ENCODE measurements around the gene BCL2A1.
"Not testable (repeated sequence)": the region's sequence is repeated elsewhere in the genome, so short reads cannot be mapped to it uniquely, and the experiment has no call there.

Gene BCL2A1

GRCh38 chr15:79970624-79971434, at the start of gene BCL2A1:
Gene BCL2A1, minus strand, starts transcription at chr15:79971196. Its CDS starts 77 bp downstream, at chr15:79971119.
- DNase-seq = peak; percentile 6 to 28 (median 14)

- DNase-seq = no peak
These were observed 49.7 kb upstream of the BCL2A1 start for GRCh38 chr15:80020731-80021130.

DNA sequence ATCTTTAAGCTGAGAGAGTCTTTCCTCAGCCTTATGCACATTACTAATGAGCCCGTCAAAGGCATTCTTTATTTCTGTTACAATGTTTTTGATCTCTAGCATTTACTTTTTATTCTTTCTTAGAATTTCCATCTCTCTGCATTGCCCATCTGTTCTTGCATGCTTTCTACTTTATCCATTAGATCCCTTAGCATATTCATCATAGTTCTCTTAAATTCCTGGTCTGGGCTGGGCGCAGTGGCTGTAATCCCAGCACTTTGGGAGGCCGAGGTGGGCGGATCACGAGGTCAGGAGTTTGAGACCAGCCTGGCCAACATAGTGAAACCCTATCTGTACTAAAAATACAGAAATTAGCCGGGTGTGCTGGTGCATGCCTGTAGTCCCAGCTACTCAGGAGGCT, 49.2 kb upstream of the BCL2A1 start:
- not testable (repeated sequence) for DNase-seq

- DNase-seq = no peak
These were observed 48.3 kb upstream of the BCL2A1 start for GRCh38 chr15:80019168-80019745.

GRCh38 chr15:80017139-80017538, 46.1 kb upstream of the BCL2A1 start:
- DNase-seq = not testable (repeated sequence)

- DNase-seq = not testable (repeated sequence)
These were observed 45.5 kb upstream of the BCL2A1 start for GRCh38 chr15:80016506-80016905.

DNA sequence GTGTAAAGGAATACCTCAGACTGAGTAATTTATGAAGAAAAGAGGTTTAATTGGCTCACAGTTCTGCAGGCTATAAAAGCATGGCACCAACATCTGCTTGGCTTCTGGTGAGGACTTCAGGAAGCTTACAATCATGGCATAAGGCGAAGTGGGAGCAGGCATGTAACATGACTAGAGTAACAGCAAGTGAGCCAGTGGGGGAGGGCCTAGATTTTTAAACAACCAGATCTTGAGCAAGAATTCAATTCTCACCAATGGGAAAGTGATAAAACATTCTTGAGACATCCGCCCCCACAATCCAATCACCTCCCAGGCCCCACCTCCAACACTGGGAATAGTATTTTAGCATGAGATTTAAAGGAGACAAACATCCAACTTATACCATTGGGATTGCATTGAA, 44.2 kb upstream of the BCL2A1 start:
- no peak for DNase-seq

DNA sequence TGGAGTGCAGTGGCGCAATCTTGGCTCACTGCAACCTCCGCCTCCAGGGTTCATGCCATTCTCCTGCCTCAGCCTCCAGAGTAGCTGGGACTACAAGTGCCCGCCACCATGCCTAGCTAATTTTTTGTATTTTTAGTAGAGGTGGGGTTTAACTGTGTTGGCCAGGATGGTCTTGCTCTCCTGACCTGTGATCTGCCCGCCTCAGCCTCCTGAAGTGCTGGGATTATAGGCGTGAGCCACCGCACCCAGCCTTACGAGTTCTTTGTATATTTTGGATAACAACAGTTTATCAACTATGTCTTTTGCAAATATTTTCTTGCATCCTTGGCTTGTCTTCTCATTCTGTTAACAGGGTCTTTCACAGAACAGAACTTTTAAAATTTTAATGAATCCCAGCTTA, 43.2 kb upstream of the BCL2A1 start:
- DNase-seq = not testable (repeated sequence)

DNA sequence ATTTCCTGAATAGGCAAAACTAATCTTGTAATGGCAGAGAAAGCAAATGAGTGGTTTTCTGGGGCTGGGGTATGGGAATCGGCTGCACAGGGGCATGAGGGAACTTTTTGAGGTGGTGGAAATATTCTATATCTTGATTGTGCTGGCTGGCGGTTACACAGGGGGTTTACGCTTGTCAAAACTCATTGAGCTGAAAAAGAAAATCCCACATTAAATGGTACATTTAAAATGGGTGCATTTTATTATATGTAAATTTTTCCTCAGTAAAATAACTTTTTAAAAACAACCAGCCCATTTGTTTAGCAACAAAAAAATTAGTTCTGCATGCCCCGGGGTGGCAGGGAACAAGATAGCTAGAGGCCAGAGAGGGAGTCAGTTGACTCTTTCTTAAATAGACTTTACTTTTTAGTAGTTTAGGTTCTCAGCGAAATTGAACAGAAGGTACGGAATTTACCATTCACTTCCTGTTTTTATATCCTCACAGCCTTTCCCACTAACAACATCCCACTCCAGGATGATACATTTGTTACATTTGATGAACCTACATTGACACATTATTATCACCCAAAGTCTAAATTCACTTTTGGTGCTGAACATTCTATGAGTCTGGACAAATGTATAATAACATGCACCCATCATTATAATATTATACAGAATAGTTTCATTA, 41.2 kb upstream of the BCL2A1 start:
- no peak for DNase-seq

DNA sequence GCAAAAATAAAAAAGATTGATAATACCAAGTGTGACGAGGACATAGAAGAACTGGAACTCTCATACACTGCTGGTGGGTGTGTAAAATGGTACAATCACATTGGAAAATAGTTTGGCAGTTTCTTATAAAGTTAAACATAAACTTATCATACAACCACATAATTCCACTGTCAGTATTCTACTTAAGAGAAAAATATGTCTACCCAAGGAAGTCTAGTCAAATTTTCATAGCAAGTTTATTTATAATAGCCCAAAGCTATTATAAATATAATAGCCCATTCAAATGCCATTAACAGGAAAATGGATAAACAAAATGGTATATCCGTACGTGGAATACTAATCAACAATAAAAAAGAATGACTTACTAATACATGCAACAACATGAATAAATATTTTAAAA, 40.6 kb upstream of the BCL2A1 start:
- DNase-seq = no peak

DNA sequence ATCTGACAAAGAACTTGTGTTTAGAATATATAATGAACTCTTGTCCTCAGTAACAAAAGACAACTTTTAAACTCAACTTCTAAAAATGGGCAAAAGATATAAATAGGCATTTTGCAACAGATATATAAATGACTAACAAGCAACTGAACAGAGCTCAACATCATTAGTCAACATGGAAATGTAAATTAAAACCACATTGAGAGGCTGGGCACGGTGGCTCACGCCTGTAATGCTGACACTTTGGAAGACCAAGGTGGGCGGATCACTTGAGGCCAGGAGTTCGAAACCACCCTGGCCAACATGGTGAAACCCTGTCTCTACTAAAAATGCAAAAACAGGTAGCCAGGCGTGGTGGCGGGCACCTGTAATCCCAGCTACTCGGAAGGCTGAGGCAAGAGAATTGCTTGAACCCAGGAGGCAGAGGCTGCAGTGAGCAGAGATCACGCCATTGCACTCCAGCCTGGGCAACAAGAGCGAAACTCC, 40.1 kb upstream of the BCL2A1 start:
- DNase-seq = not testable (repeated sequence)

- DNase-seq = no peak
These were observed 39.2 kb upstream of the BCL2A1 start for GRCh38 chr15:80010131-80010673.

- no peak for DNase-seq
These were observed 36.5 kb upstream of the BCL2A1 start for GRCh38 chr15:80007532-80007931.

- DNase-seq = no peak
These were observed 36.0 kb upstream of the BCL2A1 start for GRCh38 chr15:80006946-80007345.

DNA sequence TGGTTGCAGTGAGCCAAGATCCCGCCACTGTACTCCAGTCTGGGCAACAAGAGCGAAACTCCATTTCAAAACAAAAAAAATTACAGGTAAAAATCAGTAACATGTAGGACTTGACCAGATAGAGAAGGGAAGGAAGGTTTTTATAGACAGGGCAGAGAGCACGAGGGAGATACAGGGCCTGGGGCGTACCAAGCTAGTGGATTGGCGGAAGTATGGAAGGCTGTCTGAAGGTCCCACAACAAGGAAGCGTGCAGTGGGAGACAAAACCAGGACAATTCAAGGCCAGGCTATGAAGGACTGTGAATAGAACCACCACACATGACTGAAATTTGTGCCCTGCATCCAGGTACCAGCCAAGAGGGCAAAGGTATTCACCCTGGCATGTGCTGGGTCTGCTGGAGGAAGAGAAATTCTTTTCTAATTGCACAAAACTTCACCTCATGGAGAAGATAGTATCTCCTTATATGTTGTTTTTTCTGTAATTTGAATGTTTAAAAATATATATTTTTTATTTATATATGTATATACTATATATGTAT, 33.0 kb upstream of the BCL2A1 start:
- no peak for DNase-seq

GRCh38 chr15:80003171-80003570, 32.2 kb upstream of the BCL2A1 start:
- DNase-seq = no peak

- DNase-seq = no peak
These were observed 31.3 kb upstream of the BCL2A1 start for GRCh38 chr15:80002267-80002666.

- DNase-seq = no peak
These were observed 23.6 kb upstream of the BCL2A1 start for GRCh38 chr15:79994615-79995014.

GRCh38 chr15:79991826-79992225, 20.8 kb upstream of the BCL2A1 start:
- DNase-seq = no peak

DNA sequence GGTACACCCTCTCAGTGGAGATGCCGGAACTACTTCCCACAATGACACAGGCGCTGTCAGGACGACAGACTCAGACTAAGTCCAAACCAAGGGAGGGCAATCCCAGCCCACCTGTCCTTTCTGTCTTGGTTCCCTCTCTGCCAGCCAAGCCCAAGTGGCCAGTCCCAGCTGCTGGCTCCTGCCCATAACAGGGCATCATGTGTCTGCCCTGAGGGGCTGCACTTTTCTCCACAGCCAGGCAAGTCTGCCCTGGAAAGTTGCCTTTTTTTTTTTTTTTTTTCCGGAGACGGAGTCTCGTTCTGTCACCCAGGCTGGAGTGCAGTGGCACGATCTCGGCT, 20.0 kb upstream of the BCL2A1 start:
- DNase-seq = no peak

GRCh38 chr15:79990280-79990996, 19.4 kb upstream of the BCL2A1 start:
- no peak for DNase-seq

DNA sequence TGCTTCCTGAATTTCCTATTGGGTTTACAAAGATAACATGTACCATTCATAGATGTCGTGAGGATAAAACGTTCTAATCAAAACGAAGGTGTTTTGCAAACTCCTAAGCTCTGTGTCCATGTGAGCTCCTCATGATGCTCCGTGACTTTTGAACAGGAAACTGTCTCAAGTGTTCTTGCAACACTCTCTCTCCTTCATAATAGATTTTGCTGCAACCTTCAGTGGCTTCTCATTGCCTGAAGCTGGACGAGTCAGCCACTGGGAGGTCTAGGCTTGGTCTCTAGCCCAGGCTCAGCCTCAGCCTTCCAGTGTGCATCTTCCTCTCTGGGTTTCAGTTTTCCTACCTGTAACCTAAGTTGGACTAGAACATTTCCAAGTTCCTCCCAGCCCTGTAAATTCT, 18.7 kb upstream of the BCL2A1 start:
- no peak for DNase-seq

GRCh38 chr15:79989183-79989582, 18.2 kb upstream of the BCL2A1 start:
- no peak for DNase-seq
